Kidney (tissue), 14 donors: ENCODE results near the gene PACSIN2. TPM values are rescaled to one million over a fixed set of nuclear protein-coding genes. Genes with fewer than 3 reads are reported as not detected.
"Not testable (repeated sequence)": the region's sequence is repeated elsewhere in the genome, so short reads cannot be mapped to it uniquely, and the experiment has no call there.

Experiments
- DNase-seq, 5 donors: peaks; one replicate each; pipeline ENCODE4 v3.0.0-alpha.2; 2013 to 2020
- FAIRE-seq: peaks from 2 replicates; lab custom pipeline; 2012; peaks lifted over from hg19 to GRCh38; lab: Jason Lieb, UNC
- H3K27ac ChIP-seq, 2 donors: one replicate each; pipeline ENCODE4 v1.7.0; 2013; ENCODE audit warnings: low read depth in 2 of 2, low read length in 2 of 2, inconsistent platforms in 1 of 2
- H3K27me3 ChIP-seq: one replicate; pipeline ENCODE4 v1.7.1; 2013; ENCODE audit warnings: low read length, inconsistent platforms; ENCODE audit not compliant: control insufficient read depth, insufficient read depth
- H3K36me3 ChIP-seq, 3 donors: one replicate each; pipeline versions ENCODE4 v1.7.0 to v1.7.1; 2013; ENCODE audit warnings: low read length in 3 of 3, control low read depth in 1 of 3, inconsistent platforms in 1 of 3; ENCODE audit not compliant: insufficient read depth in 3 of 3, control insufficient read depth in 2 of 3
- H3K4me1 ChIP-seq, 3 donors: one replicate each; pipeline versions ENCODE4 v1.7.0 to v1.7.1; 2013; ENCODE audit warnings: low read length in 3 of 3, inconsistent platforms in 1 of 3, low read depth in 1 of 3; ENCODE audit not compliant: control insufficient read depth in 2 of 3, insufficient read depth in 2 of 3
- H3K4me3 ChIP-seq, 3 donors: one replicate each; pipeline versions ENCODE4 v1.7.0 to v1.8.1; 2013; ENCODE audit warnings: low read length in 3 of 3, control low read depth in 1 of 3, inconsistent platforms in 1 of 3
- H3K9ac ChIP-seq, 3 donors: one replicate each; pipeline versions ENCODE4 v1.7.0 to v1.7.1; 2013; ENCODE audit warnings: low read length in 3 of 3, control low read depth in 1 of 3, inconsistent platforms in 1 of 3
- H3K9me3 ChIP-seq, 3 donors: one replicate each; pipeline versions ENCODE4 v1.7.0 to v1.7.1; 2013; ENCODE audit warnings: low read length in 3 of 3, control low read depth in 1 of 3, inconsistent platforms in 1 of 3; ENCODE audit not compliant: control insufficient read depth in 2 of 3, insufficient read depth in 1 of 3
- CTCF ChIP-seq: IDR thresholded peaks from 3 replicates; pipeline ENCODE4 v1.5.1; 2012; ENCODE audit warnings: mild to moderate bottlenecking, moderate library complexity, borderline replicate concordance; ENCODE audit not compliant: insufficient read depth; ENCODE audit errors: extremely low read depth
- intact Hi-C: fragments of 100-400 bp; cut with DNase I; formaldehyde crosslinking; loops from one replicate; pipeline ENCODE4 v1.11.1; 2022
- polyA plus RNA-seq: library from polyadenylated mRNA; stranded (reverse); fragments of 350-450 nt; fragmentation: Illumina TruSeq; extraction: RNeasy Lipid Tissue Mini Kit (QIAGEN cat#74804); gene quantifications from one replicate; pipeline ENCODE4 v1.2.3, GENCODE V29; 2014; ENCODE audit warnings: low read depth, low replicate concordance; ENCODE audit not compliant: insufficient read depth
- total RNA-seq: library from RNA; stranded (reverse); fragmentation: NEBNext Ultra II Directional; extraction: Animal tissue kit (Norgen Biotek cat#: 25700); gene quantifications from one replicate; pipeline ENCODE4 v1.2.1, GENCODE V29; 2021
- donor health status: control.
- donor health status: control.
- donor health status: control.
- donor health status: control.
- donor health status: control.
- donor health status: DM: yes; HTN: yes; CAD: no.
- donor health status: Normal renal cell carcinoma (clear cell type).

The PACSIN2 gene
- total and polyA plus RNA-seq, 2 donors from 2014 or later = 56.3 to 105 TPM

- H3K4me3 ChIP-seq = no peak overlapping the region
- FAIRE-seq = no peak
- DNase-seq = no peak
- no peak for TF ChIP-seq CTCF
- peaks cover 0 to 17% (median 9%) of the 10 kb centered on the region in 3 donors for H3K4me1 ChIP-seq
- H3K9ac ChIP-seq = no peak overlapping the region
- H3K27ac ChIP-seq = no peak overlapping the region
- H3K36me3 ChIP-seq = no peaks in the 10 kb centered on the region
- no peaks in the 10 kb centered on the region for H3K27me3 ChIP-seq
- intact Hi-C loops = no loop called here
- H3K9me3 ChIP-seq = no peaks in the 10 kb centered on the region
Observed at GRCh38 chr22:42918500-42918899, 96.4 kb downstream of the PACSIN2 start.

GRCh38 chr22:42917358-42917757 lies 97.6 kb downstream of the PACSIN2 start:
- H3K4me1 ChIP-seq = peaks cover 0 to 15% (median 9%) of the 10 kb centered on the region in 3 donors
- FAIRE-seq, H3K9ac ChIP-seq, H3K27me3 ChIP-seq, H3K27ac ChIP-seq, H3K4me3 ChIP-seq, DNase-seq, H3K9me3 ChIP-seq, intact Hi-C loops, H3K36me3 ChIP-seq: not testable (repeated sequence)

- H3K9me3 ChIP-seq = no peaks in the 10 kb centered on the region
- no peaks in the 10 kb centered on the region for H3K27me3 ChIP-seq
- no peak for FAIRE-seq
- intact Hi-C loops = no loop called here
- no peak overlapping the region for H3K27ac ChIP-seq
- H3K9ac ChIP-seq = no peak overlapping the region
- no peak overlapping the region for H3K4me3 ChIP-seq
- no peak for TF ChIP-seq CTCF
- H3K4me1 ChIP-seq = peaks cover 0 to 12% (median 9%) of the 10 kb centered on the region in 3 donors
- H3K36me3 ChIP-seq = peaks cover 0 to 4% (median 0%) of the 10 kb centered on the region in 3 donors
- DNase-seq = no peak
Observed at GRCh38 chr22:42915980-42916765, 98.8 kb downstream of the PACSIN2 start.

- no peaks in the 10 kb centered on the region for H3K9me3 ChIP-seq
- no peak for TF ChIP-seq CTCF
- no peak overlapping the region for H3K4me3 ChIP-seq
- H3K27me3 ChIP-seq = no peaks in the 10 kb centered on the region
- FAIRE-seq (no peak), DNase-seq (no peak)
- H3K9ac ChIP-seq = no peak overlapping the region
- intact Hi-C loops = no loop called here
- H3K4me1 ChIP-seq = peaks cover 0 to 12% (median 9%) of the 10 kb centered on the region in 3 donors
- H3K36me3 ChIP-seq = peaks cover 0 to 12% (median 0%) of the 10 kb centered on the region in 3 donors
- no peak overlapping the region for H3K27ac ChIP-seq
Observed at GRCh38 chr22:42914511-42915076, 100.4 kb downstream of the PACSIN2 start.
